SK-N-SH (cell line): ENCODE results near the gene TMEM51.

ENCODE experiments used
- CTCF ChIP-seq: fragments of 200-600 bp; sonication (generic); IDR thresholded peaks from 2 replicates; pipeline ENCODE4 v1.6.1; 2017; ENCODE audit warnings: antibody characterized with exemption, mild to moderate bottlenecking, moderate library complexity
- FOSL2 ChIP-seq: IDR thresholded peaks from 2 replicates; pipeline ENCODE4 v1.4.0; 2012; ENCODE audit warnings: low read depth, mild to moderate bottlenecking, moderate library complexity, borderline replicate concordance
- FOXM1 ChIP-seq: IDR thresholded peaks from 2 replicates; pipeline ENCODE4 v1.4.0; 2012; ENCODE audit warnings: low read depth, mild to moderate bottlenecking
- MAX ChIP-seq: IDR thresholded peaks from 2 replicates; pipeline ENCODE4 v1.4.0; 2012; ENCODE audit warnings: low read depth
- RCOR1 ChIP-seq: fragments of 150-350 bp; IDR thresholded peaks from 2 replicates; pipeline ENCODE4 v1.6.1; 2017; ENCODE audit warnings: antibody characterized with exemption, low read length
- REST ChIP-seq: IDR thresholded peaks from 2 replicates; pipeline ENCODE4 v1.6.1; 2012; ENCODE audit warnings: mild to moderate bottlenecking, low read depth, low read length, moderate library complexity
- SIN3A ChIP-seq: IDR thresholded peaks from 2 replicates; pipeline ENCODE4 v1.6.1; 2012; ENCODE audit warnings: low read depth, mild to moderate bottlenecking, low read length, moderate library complexity, borderline replicate concordance
- TAF1 ChIP-seq: IDR thresholded peaks from 2 replicates; pipeline ENCODE4 v1.6.1; 2012; ENCODE audit warnings: low read depth, mild to moderate bottlenecking, low read length, moderate library complexity, borderline replicate concordance
- USF1 ChIP-seq: IDR thresholded peaks from 2 replicates; pipeline ENCODE4 v1.4.0; 2012; ENCODE audit warnings: low read depth, borderline replicate concordance
- YY1 ChIP-seq: IDR thresholded peaks from 2 replicates; pipeline ENCODE4 v1.4.0; 2012; ENCODE audit warnings: low read depth, mild to moderate bottlenecking

GRCh38 chr1:15139654-15140350 is 13.7 kb upstream of the TMEM51 start:
- TF ChIP-seq USF1 = no peak
- TF ChIP-seq CTCF = no peak
- TF ChIP-seq RCOR1 = peak; percentile 97
- no peak for TF ChIP-seq TAF1
- no peak for TF ChIP-seq REST
- no peak for TF ChIP-seq SIN3A
- no peak; the same call in 1 of the 2 replicates for TF ChIP-seq FOSL2
- TF ChIP-seq MAX = no peak
- TF ChIP-seq FOXM1 = no peak
- TF ChIP-seq YY1 = no peak
